Ovary (tissue), 9 donors: ENCODE results near the gene PPP2R1B. TPM values are rescaled to one million over a fixed set of nuclear protein-coding genes. Genes with fewer than 3 reads are reported as not detected.

ENCODE experiments used
- DNase-seq, 5 donors: peaks; one replicate each; pipeline ENCODE4 v3.0.0-alpha.2; 2019 to 2020
- H3K27ac ChIP-seq, 2 donors: fragments of 200-600 bp; one replicate each; pipeline versions ENCODE4 v1.5.1 to v1.8.0; 2019 to 2022
- H3K27me3 ChIP-seq: fragments of 200-600 bp; one replicate; pipeline ENCODE4 v1.8.0; 2022
- H3K36me3 ChIP-seq: fragments of 200-600 bp; sonication (generic); one replicate; pipeline ENCODE4 v1.5.1; 2019
- H3K4me1 ChIP-seq: one replicate; pipeline ENCODE4 v1.8.1; 2013; ENCODE audit warnings: mild to moderate bottlenecking, moderate library complexity; ENCODE audit not compliant: insufficient read depth
- H3K4me3 ChIP-seq: fragments of 200-600 bp; sonication (generic); one replicate; pipeline ENCODE4 v1.5.1; 2017
- H3K9me3 ChIP-seq, 2 donors: fragments of 200-600 bp in 1 of 2; sonication (generic) in 1 of 2; one replicate each; pipeline versions ENCODE4 v1.5.1 to v1.8.1; 2013 to 2019; ENCODE audit warnings: mild to moderate bottlenecking in 1 of 2, moderate library complexity in 1 of 2
- EP300 ChIP-seq: sonication (generic); formaldehyde crosslinking; IDR thresholded peaks from one replicate; pipeline ENCODE4 v1.6.1; 2017; ENCODE audit warnings: antibody characterized with exemption
- POLR2A ChIP-seq: fragments of 450-650 bp; IDR thresholded peaks from one replicate; pipeline ENCODE4 v1.6.1; 2017; ENCODE audit warnings: antibody characterized with exemption, mild to moderate bottlenecking, moderate library complexity
- WGBS, 3 donors: extraction: QIAGEN DNeasy Blood & Tissue Kit in 1 of 3; methylation state at CpG; one replicate each; pipeline versions ENCODE4 v1.1.5 to v1.1.7; 2013 to 2017; 5-methylcytosine and 5-hydroxymethylcytosine counted together
- intact Hi-C, 4 donors: fragments of 100-400 bp; cut with DNase I; formaldehyde crosslinking; loops; one replicate each; pipeline versions ENCODE4 v1.11.0 to v1.15.1; 2022 to 2023
- polyA plus RNA-seq, 2 donors: library from polyadenylated mRNA; stranded (reverse); fragments of 200-250 nt in 1 of 2; fragments of 350-450 nt in 1 of 2; fragmentation: Illumina TruSeq in 1 of 2; extraction: RNeasy Lipid Tissue Mini Kit (QIAGEN cat#74804) in 1 of 2; gene quantifications; one replicate each; pipeline ENCODE4 v1.2.3, GENCODE V29; 2013 to 2014
- total RNA-seq, 7 donors: library from RNA; depleted of rRNA in 2 of 7; stranded (reverse); fragments of >200 nt in 2 of 7; fragmentation: NEBNext Ultra II Directional in 3 of 7; extraction: Animal tissue kit (Norgen Biotek cat#: 25700) in 3 of 7; gene quantifications; one replicate each; pipeline versions ENCODE4 v1.1.0 to v1.2.4, GENCODE V29; 2016 to 2023
- TF ChIP-seq, protein P1 (sequence below), 3 donors: fragments of 450-650 bp in 2 of 3; fragments of 200-600 bp in 1 of 3; IDR thresholded peaks; one replicate each; pipeline versions ENCODE4 v1.5.1 to v1.8.0; 2016 to 2022; ENCODE audit warnings: antibody characterized with exemption in 3 of 3, mild to moderate bottlenecking in 1 of 3
- donor health status: DM: no; HTN: no; CAD: no; lungs with moderate emphysema.
- donor health status: DM: no; HTN: no; CAD: no.
- donor health status: Bipolar disorder and iron deficiency.
- donor health status: DM: yes; HTN: yes; CAD: no.
- donor health status: DM: no; HTN: no; CAD: no.
- donor health status: DM: yes; HTN: yes; CAD: no.

Gene PPP2R1B
- total and polyA plus RNA-seq, 9 donors = 9.8 to 36.4 (median 25.1) TPM

GRCh38 chr11:111725621-111726020 is 40.6 kb downstream of the PPP2R1B start:
- Histone ChIP-seq H3K4me3 (no peak overlapping the region), H3K27me3 (no peaks in the 10 kb centered on the region), H3K4me1 (peaks cover 15% of the 10 kb centered on the region), H3K27ac (no peak overlapping the region), H3K9me3 (no peaks in the 10 kb centered on the region), H3K36me3 (no peaks in the 10 kb centered on the region)
- WGBS, 3 donors = 89 to 92% (median 90%) methylated on average over 10 of the region's 10 CpGs
- TF ChIP-seq, protein P1, sequence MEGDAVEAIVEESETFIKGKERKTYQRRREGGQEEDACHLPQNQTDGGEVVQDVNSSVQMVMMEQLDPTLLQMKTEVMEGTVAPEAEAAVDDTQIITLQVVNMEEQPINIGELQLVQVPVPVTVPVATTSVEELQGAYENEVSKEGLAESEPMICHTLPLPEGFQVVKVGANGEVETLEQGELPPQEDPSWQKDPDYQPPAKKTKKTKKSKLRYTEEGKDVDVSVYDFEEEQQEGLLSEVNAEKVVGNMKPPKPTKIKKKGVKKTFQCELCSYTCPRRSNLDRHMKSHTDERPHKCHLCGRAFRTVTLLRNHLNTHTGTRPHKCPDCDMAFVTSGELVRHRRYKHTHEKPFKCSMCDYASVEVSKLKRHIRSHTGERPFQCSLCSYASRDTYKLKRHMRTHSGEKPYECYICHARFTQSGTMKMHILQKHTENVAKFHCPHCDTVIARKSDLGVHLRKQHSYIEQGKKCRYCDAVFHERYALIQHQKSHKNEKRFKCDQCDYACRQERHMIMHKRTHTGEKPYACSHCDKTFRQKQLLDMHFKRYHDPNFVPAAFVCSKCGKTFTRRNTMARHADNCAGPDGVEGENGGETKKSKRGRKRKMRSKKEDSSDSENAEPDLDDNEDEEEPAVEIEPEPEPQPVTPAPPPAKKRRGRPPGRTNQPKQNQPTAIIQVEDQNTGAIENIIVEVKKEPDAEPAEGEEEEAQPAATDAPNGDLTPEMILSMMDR (IDR thresholded peaks at IDR 0.05) = no peak
- TF ChIP-seq EP300 (no peak), POLR2A (no peak)
- intact Hi-C loops = no loop called here
- no peak for DNase-seq

DNA sequence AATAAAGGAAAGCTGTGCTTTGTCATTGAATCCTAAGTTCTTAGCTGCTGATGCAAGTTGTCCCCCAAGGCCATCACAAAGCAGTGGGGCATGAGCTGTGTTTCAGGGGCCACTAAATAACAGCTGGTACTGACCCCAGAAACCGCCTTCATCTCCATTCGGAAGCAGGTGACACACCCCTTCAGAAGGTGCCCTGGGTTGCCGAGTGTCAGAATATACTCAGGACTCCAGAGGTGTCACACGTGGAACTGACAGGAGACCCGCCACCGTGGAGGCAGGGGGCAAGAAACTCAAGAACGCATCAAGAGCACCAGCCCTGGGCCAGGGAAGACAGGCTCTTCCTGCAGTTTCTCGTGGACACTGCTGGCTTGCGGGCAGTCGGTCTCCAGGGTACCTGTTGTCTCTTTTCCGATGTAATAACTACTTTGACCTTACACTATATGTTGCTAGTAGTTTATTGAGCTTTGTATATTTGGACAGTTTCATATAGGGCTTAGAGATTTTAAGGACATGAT is 41.5 kb downstream of the PPP2R1B start:
- 88 to 95% (median 90%) methylated on average over 11 of the region's 11 CpGs for WGBS, 3 donors
- Histone ChIP-seq H3K27ac (no peak overlapping the region), H3K27me3 (no peaks in the 10 kb centered on the region), H3K9me3 (no peaks in the 10 kb centered on the region), H3K4me1 (peaks cover 14% of the 10 kb centered on the region), H3K36me3 (no peaks in the 10 kb centered on the region), H3K4me3 (no peak overlapping the region)
- intact Hi-C loops = no loop called here
- DNase-seq = no peak
- TF ChIP-seq EP300 = no peak
- TF ChIP-seq, protein P1 (IDR thresholded peaks at IDR 0.05) = no peak

DNA sequence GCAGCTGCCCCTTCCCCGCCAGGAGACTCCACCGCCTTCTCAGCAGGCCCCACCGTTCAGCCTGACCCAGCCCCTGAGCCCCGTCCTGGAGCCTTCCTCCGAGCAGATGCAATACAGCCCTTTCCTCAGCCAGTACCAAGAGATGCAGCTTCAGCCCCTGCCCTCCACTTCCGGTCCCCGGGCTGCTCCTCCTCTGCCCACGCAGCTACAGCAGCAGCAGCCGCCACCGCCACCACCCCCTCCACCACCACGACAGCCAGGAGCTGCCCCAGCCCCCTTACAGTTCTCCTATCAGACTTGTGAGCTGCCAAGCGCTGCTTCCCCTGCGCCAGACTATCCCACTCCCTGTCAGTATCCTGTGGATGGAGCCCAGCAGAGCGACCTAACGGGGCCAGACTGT is 42.6 kb downstream of the PPP2R1B start:
- H3K36me3 ChIP-seq = no peaks in the 10 kb centered on the region
- 63 to 78% (median 69%) methylated on average over 15 of the region's 15 CpGs for WGBS, 3 donors

DNA sequence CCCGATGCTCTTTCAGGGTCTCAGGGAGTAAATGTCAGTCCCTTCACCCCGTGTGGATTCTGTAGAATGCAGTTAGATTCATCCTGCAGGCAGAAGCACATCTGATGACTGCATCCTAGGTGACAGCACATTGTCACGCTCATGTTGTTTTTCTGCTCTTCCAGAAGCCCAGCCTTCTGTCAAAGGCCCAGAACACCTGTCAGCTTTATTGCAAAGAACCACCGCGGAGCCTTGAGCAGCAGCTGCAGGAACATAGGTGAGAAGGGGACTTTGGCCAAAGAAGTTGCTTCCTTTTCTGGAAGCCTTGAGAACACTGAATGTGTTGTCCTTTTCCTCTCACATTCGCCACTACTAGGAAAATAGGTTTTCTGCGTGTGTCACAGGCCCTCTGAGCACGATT is 43.7 kb downstream of the PPP2R1B start:
- intact Hi-C loops = no loop called here
- Histone ChIP-seq H3K27me3 (no peaks in the 10 kb centered on the region), H3K4me3 (no peak overlapping the region), H3K27ac (no peak overlapping the region), H3K9me3 (no peaks in the 10 kb centered on the region), H3K36me3 (no peaks in the 10 kb centered on the region), H3K4me1 (peaks cover 11% of the 10 kb centered on the region)
- no peak for TF ChIP-seq POLR2A
- TF ChIP-seq EP300 = no peak
- TF ChIP-seq, protein P1 (IDR thresholded peaks at IDR 0.05) = no peak
- 92 to 93% (median 93%) methylated on average over 8 of the region's 8 CpGs for WGBS, 3 donors
- no peak for DNase-seq

More for the DNA sequence above, 42.6 kb downstream of the PPP2R1B start:
- no peak for TF ChIP-seq POLR2A
- TF ChIP-seq, protein P1 (IDR thresholded peaks at IDR 0.05) = no peak
- no peak for TF ChIP-seq EP300
- Histone ChIP-seq H3K4me3 (no peak overlapping the region), H3K4me1 (peaks cover 8% of the 10 kb centered on the region), H3K27me3 (no peaks in the 10 kb centered on the region), H3K27ac (no peak overlapping the region), H3K9me3 (no peaks in the 10 kb centered on the region)
- intact Hi-C loops = no loop called here
- DNase-seq = no peak
